Duodenal mucosa (tissue), 2 donors: ENCODE measurements around the gene RIPK1.
"Not testable (repeated sequence)": the region's sequence is repeated elsewhere in the genome, so short reads cannot be mapped to it uniquely, and the experiment has no call there.

Experiments
- H3K27ac ChIP-seq: one replicate; pipeline ENCODE4 v1.7.0; 2013; ENCODE audit warnings: low read depth, low read length
- H3K27me3 ChIP-seq, 2 donors: one replicate each; pipeline ENCODE4 v1.7.0; 2013; ENCODE audit warnings: low read length in 2 of 2, control low read depth in 1 of 2; ENCODE audit not compliant: insufficient read depth in 2 of 2, control insufficient read depth in 1 of 2
- H3K36me3 ChIP-seq, 2 donors: one replicate each; pipeline ENCODE4 v1.7.0; 2013; ENCODE audit warnings: low read length in 2 of 2, control low read depth in 1 of 2; ENCODE audit not compliant: insufficient read depth in 2 of 2, control insufficient read depth in 1 of 2
- H3K4me1 ChIP-seq, 2 donors: one replicate each; pipeline ENCODE4 v1.7.0; 2013; ENCODE audit warnings: low read length in 2 of 2, control low read depth in 1 of 2; ENCODE audit not compliant: insufficient read depth in 2 of 2, control insufficient read depth in 1 of 2
- H3K4me3 ChIP-seq, 2 donors: one replicate each; pipeline ENCODE4 v1.7.0; 2013; ENCODE audit warnings: low read length in 2 of 2, low read depth in 1 of 2
- H3K9ac ChIP-seq, 2 donors: one replicate each; pipeline ENCODE4 v1.7.0; 2013; ENCODE audit warnings: low read length in 2 of 2, low read depth in 1 of 2
- H3K9me3 ChIP-seq, 2 donors: one replicate each; pipeline ENCODE4 v1.7.0; 2013; ENCODE audit warnings: low read length in 2 of 2, control low read depth in 1 of 2; ENCODE audit not compliant: control insufficient read depth in 1 of 2

The RIPK1 gene

DNA sequence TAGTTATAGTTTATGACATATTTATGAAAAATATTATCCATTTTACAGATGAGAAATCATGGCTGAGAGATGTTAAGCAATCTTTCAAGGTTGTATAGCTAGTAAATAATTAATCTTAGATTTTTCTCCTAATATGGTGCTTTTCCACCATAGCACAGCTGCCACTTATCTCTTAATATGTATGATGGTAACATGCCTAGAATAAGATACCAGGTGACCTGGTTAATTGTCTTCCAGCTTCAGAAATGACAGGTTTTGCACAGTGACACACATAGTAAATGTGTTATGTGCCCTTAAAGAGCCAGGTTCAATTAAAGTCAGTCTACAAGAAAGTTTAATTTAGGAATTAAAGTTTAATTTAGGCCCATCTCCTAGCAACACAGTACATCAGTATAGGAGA is 74.2 kb downstream of the RIPK1 start:
- Histone ChIP-seq H3K9ac (no peak overlapping the region), H3K36me3 (peaks cover 10 to 20% of the 10 kb centered on the region in 2 donors), H3K27me3 (no peaks in the 10 kb centered on the region), H3K4me1 (peaks cover 16 to 22% of the 10 kb centered on the region in 2 donors), H3K9me3 (no peaks in the 10 kb centered on the region), H3K27ac (no peak overlapping the region), H3K4me3 (no peak overlapping the region)

DNA sequence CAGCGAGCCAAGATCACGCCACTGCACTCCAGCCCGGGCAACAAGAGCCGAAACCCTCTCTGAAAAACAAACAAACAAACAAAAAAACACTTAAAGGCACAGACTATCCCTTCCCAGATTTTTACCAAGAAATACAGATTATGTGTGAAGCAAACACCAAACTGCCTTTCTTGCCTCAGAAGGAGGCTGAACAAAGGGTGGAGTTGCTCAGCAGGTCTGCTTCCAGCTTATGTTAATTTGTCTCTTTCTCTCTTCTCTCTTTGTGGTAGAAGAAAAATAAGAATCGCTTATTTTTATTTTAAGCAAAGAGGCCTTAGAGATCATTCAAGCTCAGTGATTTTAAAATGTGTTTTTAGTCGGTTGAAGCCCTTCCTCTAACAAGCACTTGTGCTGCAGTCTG is 74.9 kb downstream of the RIPK1 start:
- Histone ChIP-seq H3K9me3 (no peaks in the 10 kb centered on the region), H3K27ac (no peak overlapping the region), H3K4me3 (no peak overlapping the region), H3K4me1 (peaks cover 12 to 18% of the 10 kb centered on the region in 2 donors), H3K27me3 (no peaks in the 10 kb centered on the region), H3K36me3 (peaks cover 9 to 24% of the 10 kb centered on the region in 2 donors), H3K9ac (no peak overlapping the region)

DNA sequence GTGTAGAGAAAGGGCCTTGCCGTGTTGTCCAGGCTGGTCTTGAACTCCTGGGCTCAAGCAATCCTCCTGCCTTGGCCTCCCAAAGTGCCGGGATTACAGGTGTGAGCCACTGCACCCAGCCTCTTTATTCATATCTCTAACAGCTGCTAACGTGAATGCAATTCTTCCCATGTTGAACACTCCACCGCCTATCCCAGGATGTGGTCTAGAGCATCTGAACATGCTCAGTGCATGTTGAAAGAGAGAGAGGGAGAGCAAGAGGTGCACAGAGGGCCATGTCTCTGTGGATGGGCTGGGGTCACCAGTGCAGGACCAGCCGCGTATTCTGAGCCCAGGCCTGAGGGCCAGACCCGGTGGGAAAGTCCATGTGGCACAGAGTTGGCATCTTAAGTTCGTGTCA is 76.3 kb downstream of the RIPK1 start:
- Histone ChIP-seq H3K9me3 (no peaks in the 10 kb centered on the region), H3K27me3 (no peaks in the 10 kb centered on the region), H3K9ac (no peak overlapping the region), H3K4me1 (peaks cover 3 to 4% of the 10 kb centered on the region in 2 donors), H3K36me3 (peaks cover 7 to 29% of the 10 kb centered on the region in 2 donors), H3K27ac (no peak overlapping the region), H3K4me3 (no peak overlapping the region)

- Histone ChIP-seq H3K9ac (no peak overlapping the region), H3K27ac (no peak overlapping the region), H3K9me3 (no peaks in the 10 kb centered on the region), H3K4me1 (no peaks in the 10 kb centered on the region), H3K27me3 (no peaks in the 10 kb centered on the region), H3K4me3 (no peak overlapping the region), H3K36me3 (peaks cover 6 to 27% of the 10 kb centered on the region in 2 donors)
These were observed 79.8 kb downstream of the RIPK1 start for GRCh38 chr6:3147914-3148757.

DNA sequence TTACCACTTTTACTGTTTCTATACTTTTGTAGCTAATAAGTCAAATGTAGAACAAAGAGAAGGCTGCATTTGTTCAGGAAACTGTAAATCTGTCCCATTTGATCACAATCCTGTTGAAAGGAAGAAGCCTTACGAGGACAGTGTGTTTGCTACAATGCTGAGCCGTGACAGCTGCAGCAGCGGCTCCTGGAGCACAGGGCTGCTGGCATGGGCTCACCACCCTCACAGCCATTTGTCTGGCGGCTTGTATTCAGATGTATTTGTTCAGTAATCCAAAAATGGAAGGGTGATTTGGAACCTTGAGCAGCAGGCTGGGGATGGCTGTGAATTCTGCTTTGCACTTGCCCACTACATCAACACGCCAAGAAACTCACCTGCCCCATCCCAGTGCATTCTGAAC is 83.4 kb downstream of the RIPK1 start:
- Histone ChIP-seq H3K36me3 (peaks cover 0 to 30% of the 10 kb centered on the region in 2 donors), H3K27me3 (no peaks in the 10 kb centered on the region), H3K27ac (no peak overlapping the region), H3K4me1 (no peaks in the 10 kb centered on the region), H3K4me3 (no peak overlapping the region), H3K9ac (no peak overlapping the region), H3K9me3 (no peaks in the 10 kb centered on the region)

- no peaks in the 10 kb centered on the region for H3K9me3 ChIP-seq
- H3K9ac ChIP-seq, result no peak overlapping the region
- peaks cover 0 to 28% of the 10 kb centered on the region in 2 donors for H3K36me3 ChIP-seq
These were observed 84.4 kb downstream of the RIPK1 start for GRCh38 chr6:3152689-3153088.

DNA sequence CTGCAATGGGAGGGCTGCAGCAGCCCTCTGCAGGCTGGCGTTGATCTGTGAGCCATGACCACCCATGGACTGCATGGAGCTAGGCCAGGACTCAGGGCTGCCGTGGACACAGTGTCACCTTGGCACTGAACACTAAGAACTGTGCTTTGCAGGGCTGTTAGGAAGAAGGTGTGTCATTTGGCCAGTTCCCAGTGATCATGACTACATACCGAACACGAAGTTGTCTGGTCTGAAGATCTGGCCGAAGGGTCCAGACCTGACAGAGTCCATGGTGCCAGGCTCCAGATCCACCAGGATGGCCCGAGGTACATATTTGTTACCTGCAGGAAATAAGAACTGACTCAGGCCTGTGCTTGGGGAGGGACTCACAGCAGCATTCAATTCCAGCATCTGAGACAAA is 87.1 kb downstream of the RIPK1 start:
- Histone ChIP-seq H3K36me3 (peaks cover 0 to 19% of the 10 kb centered on the region in 2 donors), H3K4me1 (peaks cover 7 to 15% of the 10 kb centered on the region in 2 donors)
- H3K9me3 ChIP-seq, H3K4me3 ChIP-seq, H3K27me3 ChIP-seq, H3K27ac ChIP-seq, H3K9ac ChIP-seq: not testable (repeated sequence)

More at GRCh38 chr6:3152689-3153088, 84.4 kb downstream of the RIPK1 start:
- no peaks in the 10 kb centered on the region for H3K4me1 ChIP-seq
- H3K4me3 ChIP-seq, result no peak overlapping the region
- no peak overlapping the region for H3K27ac ChIP-seq
- no peaks in the 10 kb centered on the region for H3K27me3 ChIP-seq

DNA sequence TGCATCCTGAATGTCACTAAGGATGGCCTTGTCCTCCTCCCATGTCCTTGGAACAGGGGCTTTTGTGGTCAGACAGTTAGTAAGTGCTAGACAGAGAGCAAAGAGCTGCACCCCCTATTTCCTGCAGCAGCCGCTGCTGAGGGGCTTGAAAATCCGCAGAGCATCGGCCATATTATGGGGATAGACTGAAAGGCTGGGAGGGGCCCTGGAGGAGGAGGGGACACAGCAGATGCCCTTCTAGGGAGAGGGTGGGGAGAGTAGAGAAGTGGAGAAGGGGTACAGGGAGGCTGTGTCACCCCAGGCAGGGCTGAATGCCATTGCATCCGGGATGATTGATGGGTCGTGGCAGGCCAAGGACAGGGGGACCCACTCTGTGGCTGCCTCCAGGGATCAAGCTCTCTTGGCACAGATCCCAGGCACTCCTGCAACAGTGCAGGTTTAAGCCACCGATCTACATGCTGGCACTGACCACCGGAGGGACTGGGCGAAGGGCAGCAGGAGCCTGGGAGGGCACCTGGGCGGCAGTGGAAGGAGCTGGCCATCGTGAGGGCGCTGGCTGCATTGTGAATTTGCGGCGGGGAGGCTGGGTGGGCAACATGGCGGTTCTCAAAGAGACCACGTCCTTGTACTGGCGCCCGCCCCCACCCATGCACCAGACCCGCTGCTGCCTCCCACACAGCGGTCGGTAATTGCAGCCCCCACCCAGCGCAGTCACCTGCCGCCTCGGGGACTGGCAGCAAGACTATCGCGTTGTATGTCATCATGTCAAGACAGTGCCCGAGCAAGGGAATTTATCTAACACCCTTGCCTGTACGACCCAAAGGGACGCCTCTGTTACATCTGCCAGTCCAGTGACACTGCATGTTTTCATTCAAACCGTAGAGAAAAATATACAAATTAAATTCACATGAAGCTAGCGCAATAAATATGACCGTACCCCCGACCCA is 88.2 kb downstream of the RIPK1 start:
- peaks cover 0 to 16% of the 10 kb centered on the region in 2 donors for H3K36me3 ChIP-seq
- not testable (repeated sequence) for H3K27me3 ChIP-seq, H3K9me3 ChIP-seq
- peak overlapping the region; percentile 72 to 79 for H3K4me3 ChIP-seq
- H3K4me1 ChIP-seq, result peaks cover 13 to 21% of the 10 kb centered on the region in 2 donors
- H3K27ac ChIP-seq, result peak overlapping the region; percentile 88
- peak overlapping the region; percentile 81 to 98 for H3K9ac ChIP-seq

DNA sequence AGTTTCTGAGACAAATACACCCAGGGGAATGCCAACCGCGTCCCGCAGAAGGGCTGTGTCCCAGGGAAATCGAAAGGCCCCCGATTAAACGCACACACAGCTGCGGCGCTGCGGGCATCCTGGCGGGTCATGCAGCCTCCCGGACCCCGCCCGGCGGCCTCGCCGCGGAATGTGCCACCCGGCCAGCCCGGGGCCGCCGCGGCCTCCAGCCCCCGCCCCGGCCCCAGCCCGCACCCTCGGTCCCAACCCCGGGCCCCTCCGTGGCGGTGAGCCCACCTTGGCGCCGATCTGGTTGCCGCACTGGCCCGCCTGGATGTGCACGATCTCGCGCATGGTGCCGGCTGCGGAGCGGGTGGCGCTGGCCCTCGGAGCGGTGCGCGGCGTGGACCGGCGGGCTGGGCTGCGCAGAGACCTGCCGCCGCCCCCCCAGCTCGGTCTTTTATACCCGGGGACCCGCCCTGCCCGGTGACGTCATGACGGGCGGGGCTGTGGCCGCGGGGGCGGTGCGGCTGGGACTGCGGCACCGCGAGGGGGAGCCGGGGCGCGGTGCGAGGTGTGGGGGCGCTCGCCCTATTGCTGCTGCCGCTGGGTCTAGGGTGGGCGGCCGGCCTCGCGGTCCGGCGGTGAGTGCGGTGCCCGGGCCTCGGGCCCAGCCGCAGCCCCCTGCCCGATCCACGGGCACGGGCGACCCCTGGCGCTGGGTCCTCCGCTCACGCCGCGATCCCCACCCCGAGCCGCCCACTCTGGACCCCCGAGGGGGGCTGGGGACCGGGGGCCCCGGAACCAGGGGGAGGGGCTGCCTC is 89.0 kb downstream of the RIPK1 start, which contains the start of gene TUBB2A:
Gene TUBB2A, minus strand, starts transcription at position 414 of the 803 bp plus-strand sequence. Its CDS starts 81 bp downstream, at position 333.
- peaks cover 13 to 21% of the 10 kb centered on the region in 2 donors for H3K4me1 ChIP-seq
- H3K27me3 ChIP-seq, result no peaks in the 10 kb centered on the region
- H3K27ac ChIP-seq, result peak within 1 kb of the TSS; percentile 88
- H3K9me3 ChIP-seq, result no peaks in the 10 kb centered on the region
- H3K4me3 ChIP-seq, result peak within 1 kb of the TSS; percentile 72 to 79
- peaks cover 0 to 14% of the 10 kb centered on the region in 2 donors for H3K36me3 ChIP-seq
- peak within 1 kb of the TSS; percentile 81 to 98 for H3K9ac ChIP-seq
